ENCODE measurements around the gene TNRC6C.

DNA sequence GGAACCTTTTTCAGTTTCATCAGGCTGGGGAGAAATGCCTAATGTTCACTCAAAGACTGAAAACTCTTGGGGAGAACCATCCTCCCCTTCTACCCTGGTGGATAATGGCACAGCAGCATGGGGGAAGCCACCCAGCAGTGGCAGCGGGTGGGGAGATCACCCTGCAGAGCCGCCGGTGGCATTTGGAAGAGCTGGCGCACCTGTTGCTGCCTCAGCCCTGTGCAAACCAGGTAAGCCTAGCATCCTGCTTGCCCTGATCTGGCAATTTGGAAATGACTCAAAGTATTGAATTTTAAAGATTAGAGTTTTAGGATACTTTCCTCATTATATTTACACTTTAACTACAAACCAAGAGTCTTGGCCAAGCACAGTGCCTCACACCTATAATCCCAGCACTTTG lies 106.2 kb downstream of the TNRC6C start:
- TF ChIP-seq, protein P1, sequence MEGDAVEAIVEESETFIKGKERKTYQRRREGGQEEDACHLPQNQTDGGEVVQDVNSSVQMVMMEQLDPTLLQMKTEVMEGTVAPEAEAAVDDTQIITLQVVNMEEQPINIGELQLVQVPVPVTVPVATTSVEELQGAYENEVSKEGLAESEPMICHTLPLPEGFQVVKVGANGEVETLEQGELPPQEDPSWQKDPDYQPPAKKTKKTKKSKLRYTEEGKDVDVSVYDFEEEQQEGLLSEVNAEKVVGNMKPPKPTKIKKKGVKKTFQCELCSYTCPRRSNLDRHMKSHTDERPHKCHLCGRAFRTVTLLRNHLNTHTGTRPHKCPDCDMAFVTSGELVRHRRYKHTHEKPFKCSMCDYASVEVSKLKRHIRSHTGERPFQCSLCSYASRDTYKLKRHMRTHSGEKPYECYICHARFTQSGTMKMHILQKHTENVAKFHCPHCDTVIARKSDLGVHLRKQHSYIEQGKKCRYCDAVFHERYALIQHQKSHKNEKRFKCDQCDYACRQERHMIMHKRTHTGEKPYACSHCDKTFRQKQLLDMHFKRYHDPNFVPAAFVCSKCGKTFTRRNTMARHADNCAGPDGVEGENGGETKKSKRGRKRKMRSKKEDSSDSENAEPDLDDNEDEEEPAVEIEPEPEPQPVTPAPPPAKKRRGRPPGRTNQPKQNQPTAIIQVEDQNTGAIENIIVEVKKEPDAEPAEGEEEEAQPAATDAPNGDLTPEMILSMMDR (IDR thresholded peaks at IDR 0.05) = no peak
- TF ChIP-seq POLR2A (IDR thresholded peaks at IDR 0.05) = no peak
